Activated T-cell treated with anti-CD3 and anti-CD28 coated beads, Interleukin-2, amount 50 U/mL, for 4 hours (primary cell): ENCODE data around the gene ARID1B. TPM values are rescaled to one million over a fixed set of nuclear protein-coding genes. Genes with fewer than 3 reads are reported as not detected.

Experiments
- ATAC-seq, 2 donors: fragments of 200-7000 bp; cut with Tn5 transposase; one replicate each; pipeline ENCODE4 v1.10.0; 2021
- DNase-seq: peaks from one replicate; pipeline ENCODE4 v3.0.0-alpha.2; 2020
- H3K27me3 Mint-ChIP-seq: one replicate; pipeline ENCODE4 v1.8.0; 2021; ENCODE audit warnings: low read depth, mixed read lengths
- H3K36me3 Mint-ChIP-seq: one replicate; pipeline ENCODE4 v1.8.0; 2022; ENCODE audit warnings: mixed read lengths; ENCODE audit not compliant: insufficient read depth
- H3K4me1 Mint-ChIP-seq: one replicate; pipeline ENCODE4 v1.8.0; 2021; ENCODE audit warnings: low read depth, mixed read lengths
- H3K4me3 Mint-ChIP-seq: one replicate; pipeline ENCODE4 v1.8.0; 2021; ENCODE audit warnings: mild to moderate bottlenecking, moderate library complexity, mixed read lengths
- H3K9me3 Mint-ChIP-seq: one replicate; pipeline ENCODE4 v1.8.0; 2021; ENCODE audit warnings: mixed read lengths
- total RNA-seq, 3 donors: library from RNA; stranded (reverse); gene quantifications; one replicate each; pipeline ENCODE4 v1.2.1, GENCODE V29; 2021

ARID1B gene
- total RNA-seq, 3 donors from 2014 or later, result 45.6 to 46.6 (median 46.0) TPM

GRCh38 chr6:157110607-157111006 is 333.4 kb downstream of the ARID1B start:
- Mint-ChIP-seq H3K9me3 (no peaks in the 10 kb centered on the region), H3K4me3 (no peak overlapping the region), H3K4me1 (peaks cover 33% of the 10 kb centered on the region), H3K36me3 (peaks cover 28% of the 10 kb centered on the region), H3K27me3 (no peaks in the 10 kb centered on the region)
- DNase-seq (no peak), ATAC-seq (no peak)

DNA sequence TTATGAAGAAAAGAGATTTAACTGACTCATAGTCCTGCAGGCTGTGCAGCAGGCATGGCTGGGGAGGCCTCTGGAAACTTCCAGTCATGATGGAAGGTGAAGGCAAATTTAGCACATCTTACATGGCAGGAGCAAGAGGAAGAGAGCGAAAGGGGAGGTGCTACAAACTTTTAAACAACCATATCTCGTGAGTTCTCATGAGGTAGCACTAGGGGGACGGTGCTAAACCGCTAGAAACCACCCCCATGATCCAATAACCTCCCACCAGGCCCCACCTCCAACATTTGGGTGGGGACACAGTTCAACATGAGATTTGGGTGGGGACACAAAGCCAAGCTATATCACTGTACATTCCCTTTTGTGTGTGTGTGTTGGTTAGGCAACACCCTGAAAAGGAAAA is 336.2 kb downstream of the ARID1B start:
- Mint-ChIP-seq H3K9me3 (no peaks in the 10 kb centered on the region), H3K4me1 (peaks cover 7% of the 10 kb centered on the region), H3K4me3 (no peak overlapping the region), H3K36me3 (peaks cover 28% of the 10 kb centered on the region), H3K27me3 (no peaks in the 10 kb centered on the region)
- DNase-seq (no peak), ATAC-seq (no peak)

DNA sequence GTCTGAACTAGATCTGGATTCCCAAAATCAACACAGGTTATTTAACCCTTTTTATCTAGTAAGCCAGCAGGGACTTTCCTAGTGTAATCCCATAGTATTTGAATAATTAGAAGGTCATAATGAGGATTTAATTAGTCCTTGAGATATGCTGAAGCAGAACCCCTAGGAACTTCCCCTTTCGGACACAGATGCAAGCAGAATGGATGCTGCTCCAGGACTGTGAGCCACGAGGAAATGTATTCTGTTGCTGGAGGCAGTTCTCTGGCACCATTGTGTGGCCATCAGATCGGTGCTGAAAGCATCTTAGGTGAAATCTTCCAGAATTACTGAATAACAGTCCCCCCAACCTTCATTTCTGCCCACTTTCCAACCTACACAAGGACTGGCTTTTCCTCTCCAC is 339.2 kb downstream of the ARID1B start:
- no peak for DNase-seq
- Mint-ChIP-seq H3K4me3 (no peak overlapping the region), H3K36me3 (peaks cover 34% of the 10 kb centered on the region), H3K4me1 (peaks cover 6% of the 10 kb centered on the region), H3K27me3 (no peaks in the 10 kb centered on the region), H3K9me3 (no peaks in the 10 kb centered on the region)
- ATAC-seq, result no peak

- Mint-ChIP-seq H3K9me3 (no peaks in the 10 kb centered on the region), H3K27me3 (no peaks in the 10 kb centered on the region), H3K4me3 (no peak overlapping the region), H3K4me1 (peaks cover 6% of the 10 kb centered on the region), H3K36me3 (peaks cover 29% of the 10 kb centered on the region)
- no peak for DNase-seq
- no peak for ATAC-seq
Measured at GRCh38 chr6:157117431-157118095, 340.4 kb downstream of the ARID1B start.

DNA sequence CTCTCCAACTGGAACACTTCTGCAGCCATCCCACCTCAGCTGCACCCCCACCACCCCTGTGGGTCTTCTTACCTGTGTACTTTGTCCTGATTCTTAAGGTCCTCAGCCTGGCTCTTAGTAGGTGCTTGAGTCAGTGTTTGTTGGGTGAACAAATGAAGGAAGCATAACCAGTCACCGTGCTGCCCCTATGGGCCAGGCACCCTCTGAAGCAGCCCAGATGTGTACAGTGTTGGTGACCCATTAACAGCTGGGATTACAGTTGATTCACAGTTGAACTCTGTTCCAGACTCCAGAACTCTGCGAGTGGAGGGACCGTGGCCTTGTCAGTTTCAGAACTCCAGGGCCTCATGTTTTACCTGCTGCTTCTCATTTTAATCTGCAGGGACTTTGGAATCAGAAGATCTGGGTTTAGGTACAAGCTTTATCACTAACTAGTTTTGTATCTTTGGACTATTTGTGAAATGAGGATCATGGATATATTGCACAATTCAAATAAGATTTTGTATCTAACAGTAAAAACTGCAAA is 342.4 kb downstream of the ARID1B start:
- no peaks in the 10 kb centered on the region for H3K9me3 Mint-ChIP-seq
- H3K36me3 Mint-ChIP-seq, result peaks cover 26% of the 10 kb centered on the region
- H3K4me3 Mint-ChIP-seq, result no peak overlapping the region
- peaks cover 6% of the 10 kb centered on the region for H3K4me1 Mint-ChIP-seq
- ATAC-seq, result no peak
- no peak for DNase-seq
- no peaks in the 10 kb centered on the region for H3K27me3 Mint-ChIP-seq

- no peaks in the 10 kb centered on the region for H3K27me3 Mint-ChIP-seq
- peaks cover 6% of the 10 kb centered on the region for H3K4me1 Mint-ChIP-seq
- DNase-seq, result no peak
- no peak for ATAC-seq
- H3K36me3 Mint-ChIP-seq, result peaks cover 24% of the 10 kb centered on the region
- H3K9me3 Mint-ChIP-seq, result no peaks in the 10 kb centered on the region
- no peak overlapping the region for H3K4me3 Mint-ChIP-seq
Measured at GRCh38 chr6:157120534-157121232, 343.5 kb downstream of the ARID1B start.

GRCh38 chr6:157121897-157122296 is 344.7 kb downstream of the ARID1B start:
- H3K4me1 Mint-ChIP-seq, result peaks cover 6% of the 10 kb centered on the region
- no peak overlapping the region for H3K4me3 Mint-ChIP-seq
- H3K36me3 Mint-ChIP-seq, result peaks cover 30% of the 10 kb centered on the region
- ATAC-seq (no peak), DNase-seq (no peak)
- no peaks in the 10 kb centered on the region for H3K27me3 Mint-ChIP-seq
- H3K9me3 Mint-ChIP-seq, result no peaks in the 10 kb centered on the region

GRCh38 chr6:157123234-157123633 is 346.1 kb downstream of the ARID1B start:
- ATAC-seq (no peak), DNase-seq (no peak)
- Mint-ChIP-seq H3K9me3 (no peaks in the 10 kb centered on the region), H3K4me1 (peaks cover 7% of the 10 kb centered on the region), H3K27me3 (no peaks in the 10 kb centered on the region), H3K4me3 (no peak overlapping the region), H3K36me3 (peaks cover 30% of the 10 kb centered on the region)

DNA sequence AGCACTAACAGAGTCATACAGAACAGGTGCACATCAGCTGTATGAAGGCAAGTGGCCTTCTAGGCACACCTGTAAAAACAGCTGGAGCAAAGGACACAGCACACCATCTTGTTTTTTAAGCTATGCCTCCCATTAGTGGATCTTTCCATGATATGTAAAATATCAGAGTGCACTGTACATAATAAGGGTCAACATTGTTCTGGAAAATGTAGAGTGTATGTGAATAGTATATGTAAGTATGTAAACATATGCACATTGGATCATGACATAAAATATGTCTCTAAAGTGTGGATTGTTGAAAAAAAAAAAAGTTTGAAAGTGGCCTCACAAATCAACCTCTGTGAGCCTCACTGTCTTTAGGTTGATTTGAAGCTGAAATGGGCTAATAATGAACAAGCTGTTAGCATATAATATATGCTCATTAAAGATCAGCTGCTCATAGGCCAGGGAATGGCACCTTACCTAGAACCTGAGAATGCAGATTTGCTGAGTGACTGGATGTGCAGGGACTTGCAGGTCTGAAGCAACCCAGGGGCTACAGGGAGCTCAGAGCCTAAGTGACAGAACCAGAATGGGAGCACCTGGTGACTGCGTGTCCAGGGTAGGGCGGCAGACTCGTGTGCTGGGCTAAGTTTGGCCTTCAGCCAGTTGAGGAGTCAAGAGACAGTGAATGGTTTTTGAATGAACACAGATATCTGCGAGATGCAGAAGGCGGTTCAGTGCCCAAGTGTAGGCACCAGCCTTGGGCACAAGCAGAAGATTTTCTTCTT is 347.5 kb downstream of the ARID1B start:
- Mint-ChIP-seq H3K4me3 (no peak overlapping the region), H3K4me1 (peaks cover 10% of the 10 kb centered on the region)
- no peak for ATAC-seq

DNA sequence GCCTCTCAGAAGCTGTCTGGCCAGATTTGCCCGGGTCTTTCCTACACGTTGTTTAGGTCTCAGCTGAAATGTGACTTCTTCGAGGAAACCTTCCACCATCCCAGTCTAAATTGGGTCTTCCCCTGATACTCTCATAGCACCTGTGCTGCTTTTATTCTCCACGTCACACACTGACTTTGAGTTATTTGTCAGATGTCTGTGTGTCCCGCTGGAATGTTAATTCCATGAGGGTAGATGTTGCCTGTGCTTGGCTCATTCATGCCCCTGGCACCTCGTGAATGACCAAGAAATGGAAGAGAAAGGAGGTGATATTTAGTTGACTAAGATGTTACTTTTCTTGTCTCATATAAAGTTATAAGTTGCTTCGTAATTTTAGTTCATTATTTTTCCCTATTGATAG is 348.4 kb downstream of the ARID1B start:
- ATAC-seq, result no peak
- H3K36me3 Mint-ChIP-seq, result peaks cover 22% of the 10 kb centered on the region
- no peak overlapping the region for H3K4me3 Mint-ChIP-seq
- no peak for DNase-seq
- no peaks in the 10 kb centered on the region for H3K27me3 Mint-ChIP-seq
- peaks cover 10% of the 10 kb centered on the region for H3K4me1 Mint-ChIP-seq
- no peaks in the 10 kb centered on the region for H3K9me3 Mint-ChIP-seq

More for the DNA sequence above, 347.5 kb downstream of the ARID1B start:
- no peak for DNase-seq
- Mint-ChIP-seq H3K36me3 (peaks cover 28% of the 10 kb centered on the region), H3K27me3 (no peaks in the 10 kb centered on the region), H3K9me3 (no peaks in the 10 kb centered on the region)

DNA sequence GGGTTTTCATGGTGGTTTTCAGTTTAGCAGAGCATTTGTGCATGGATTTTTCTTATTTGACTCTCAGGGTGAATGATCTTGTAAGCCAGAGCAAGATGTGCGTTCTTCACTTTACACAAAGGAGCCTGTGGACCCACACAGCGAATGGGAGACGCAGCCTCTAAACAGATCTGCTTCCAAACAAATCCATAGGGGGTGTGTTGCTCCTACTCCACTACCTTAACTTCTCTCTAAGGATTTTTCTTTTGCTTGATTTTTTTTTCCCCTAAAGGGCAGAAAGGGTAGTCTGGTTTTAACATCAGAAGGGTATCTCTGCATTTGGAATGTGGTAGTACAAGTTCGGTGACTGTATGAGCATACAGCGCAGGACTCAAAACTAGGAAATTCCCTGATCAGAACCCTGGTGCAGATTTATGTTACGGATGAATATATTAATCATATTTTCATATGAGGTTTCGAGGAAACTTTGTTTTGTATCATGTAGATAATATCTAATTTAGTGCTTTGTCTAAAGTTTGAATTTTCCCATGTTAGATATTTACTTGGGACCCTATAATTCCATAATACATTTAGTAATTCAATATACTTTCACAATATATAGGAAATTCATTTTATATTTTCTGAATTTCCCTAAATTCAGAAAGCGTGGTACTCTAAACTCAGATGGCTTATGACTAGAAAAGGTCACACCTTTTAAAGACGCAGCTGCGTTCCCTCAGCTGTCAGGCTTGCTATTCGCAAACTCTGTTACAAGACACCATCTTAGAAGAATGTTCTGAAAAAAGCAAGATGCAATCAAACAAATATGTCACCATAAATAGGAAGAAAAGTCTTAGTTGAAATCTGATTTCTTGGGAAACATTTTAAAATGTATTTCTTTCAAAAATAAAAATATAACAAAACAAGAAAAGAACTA is 349.3 kb downstream of the ARID1B start:
- H3K27me3 Mint-ChIP-seq, result no peaks in the 10 kb centered on the region
- DNase-seq, result no peak
- H3K36me3 Mint-ChIP-seq, result peaks cover 23% of the 10 kb centered on the region
- peaks cover 6% of the 10 kb centered on the region for H3K4me1 Mint-ChIP-seq
- no peak overlapping the region for H3K4me3 Mint-ChIP-seq
- no peak for ATAC-seq
- no peaks in the 10 kb centered on the region for H3K9me3 Mint-ChIP-seq

DNA sequence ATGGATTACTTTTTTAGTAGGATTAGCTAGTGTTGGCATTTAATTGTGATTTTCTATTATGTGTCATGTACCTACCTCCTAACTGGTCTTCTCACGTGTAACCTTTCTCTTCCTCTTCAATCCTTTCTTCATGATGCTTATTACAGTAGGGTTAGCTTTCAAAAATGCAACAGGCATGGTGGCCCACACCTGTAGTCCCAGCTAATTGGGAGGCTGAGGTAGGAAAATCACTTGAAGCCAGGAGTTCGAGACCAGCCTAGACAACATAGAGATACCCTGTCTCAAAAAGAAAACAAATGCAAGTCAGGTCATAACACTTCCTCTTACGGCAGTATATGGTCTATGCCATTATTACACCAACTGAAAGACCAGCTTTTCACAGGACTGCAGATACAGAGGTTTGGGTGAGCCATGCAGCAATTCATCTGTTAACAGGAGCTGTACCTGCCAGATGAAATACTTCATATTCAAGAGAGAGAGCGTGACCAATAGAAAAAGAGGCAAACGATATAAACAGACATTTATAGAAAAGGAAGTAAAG is 351.1 kb downstream of the ARID1B start:
- ATAC-seq (no peak), DNase-seq (no peak)
- H3K27me3 Mint-ChIP-seq, result no peaks in the 10 kb centered on the region
- no peak overlapping the region for H3K4me3 Mint-ChIP-seq
- peaks cover 6% of the 10 kb centered on the region for H3K4me1 Mint-ChIP-seq
- H3K36me3 Mint-ChIP-seq, result peaks cover 33% of the 10 kb centered on the region
- no peaks in the 10 kb centered on the region for H3K9me3 Mint-ChIP-seq

DNA sequence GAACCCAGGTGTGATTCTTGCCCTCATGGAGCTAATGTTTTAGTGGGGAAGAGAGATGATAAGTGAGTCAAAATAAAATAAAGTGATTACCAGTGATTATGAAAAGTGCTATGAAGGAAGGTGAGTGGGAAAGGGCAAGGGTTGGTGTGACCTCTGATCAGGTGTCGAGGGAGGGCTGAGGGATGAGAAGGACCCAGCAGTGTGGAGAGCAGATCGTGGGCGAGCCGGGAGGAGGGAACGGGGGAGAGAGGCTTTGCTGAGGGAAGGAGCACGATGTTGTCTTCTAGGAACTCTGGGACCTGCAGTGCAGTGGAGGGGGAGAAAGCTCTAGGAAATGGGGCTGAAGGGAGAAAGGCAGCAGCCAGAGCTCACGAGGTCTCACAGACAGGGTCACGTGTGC is 354.1 kb downstream of the ARID1B start:
- Mint-ChIP-seq H3K36me3 (peaks cover 27% of the 10 kb centered on the region), H3K27me3 (no peaks in the 10 kb centered on the region), H3K4me3 (no peak overlapping the region), H3K4me1 (peaks cover 6% of the 10 kb centered on the region), H3K9me3 (no peaks in the 10 kb centered on the region)
- ATAC-seq (no peak), DNase-seq (no peak)
